SK-N-MC (cell line): ENCODE results near the gene TUBB6.

ENCODE experiments used
- EZH2 ChIP-seq: fragments of 200-600 bp; sonication (generic); IDR thresholded peaks from one replicate; pipeline ENCODE4 v1.6.1; 2017; ENCODE audit warnings: antibody characterized with exemption
- POLR2AphosphoS5 ChIP-seq: IDR thresholded peaks from 2 replicates; pipeline ENCODE4 v1.6.1; 2012; ENCODE audit warnings: mild to moderate bottlenecking, low read depth, low read length, borderline replicate concordance

GRCh38 chr18:12371590-12371989 is 63.5 kb downstream of the TUBB6 start:
- no peak for TF ChIP-seq POLR2AphosphoS5
- no peak for TF ChIP-seq EZH2
